Heart left ventricle (tissue), 13 donors: ENCODE results near the gene SSC5D.

ENCODE experiments used
- CTCF ChIP-seq, 12 donors: fragments of 200-600 bp; sonication (generic) in 4 of 12; IDR thresholded peaks; one replicate each; pipeline versions ENCODE4 v1.5.0 to v1.8.0; 2018 to 2022; ENCODE audit warnings: antibody characterized with exemption in 12 of 12, mild to moderate bottlenecking in 5 of 12
- POLR2A ChIP-seq, 2 donors: fragments of 450-650 bp; IDR thresholded peaks; one replicate each; pipeline ENCODE4 v1.6.1; 2017; ENCODE audit warnings: antibody characterized with exemption in 2 of 2, mild to moderate bottlenecking in 2 of 2, moderate library complexity in 2 of 2
- donor health status: ischemic (EF 13 %, LVEDD 7.1; RV severe dilation, severe dysfunction).
- donor health status: DM: no; HTN: yes; CAD: no.
- donor health status: DM: no; HTN: no; CAD: no.
- donor health status: ischemic (EF 25% LVEDD 6.9; RV normal size, moderate dysfunction).
- donor health status: ischemic (EF 25% LVEDD 5.7; RV mildly dilated, moderate dysfunction).
- donor health status: ischemic (EF 35%, LVEDD 5.7; RV mildly dilated, moderate dysfunction).
- donor health status: nonischemic (EF 11% LVEDD 7.7; RV severe dilation, severe dysfunction).
- donor health status: DM: yes; HTN: yes; CAD: no.
- donor health status: PGD.
- donor health status: ischemic (EF 29% LVEDD 5.4; RV normal size, mild dysfunction).
- donor health status: nonischemic (EF 23%, LVEDD 6.1; RV moderate dilation, normal function).

- TF ChIP-seq CTCF (IDR thresholded peaks at IDR 0.05) = peak; percentile 98 to 100 (median 99)
- no peak for TF ChIP-seq POLR2A (IDR thresholded peaks at IDR 0.05)
Observed at GRCh38 chr19:55503502-55504251, 15.4 kb downstream of the SSC5D start.
